ENCODE data around the gene JAG1. TPM values are rescaled to one million over a fixed set of nuclear protein-coding genes. Genes with fewer than 3 reads are reported as not detected.

Gene JAG1
- polyA plus RNA-seq, 4 donors, result 141 to 243 (median 176) TPM

DNA sequence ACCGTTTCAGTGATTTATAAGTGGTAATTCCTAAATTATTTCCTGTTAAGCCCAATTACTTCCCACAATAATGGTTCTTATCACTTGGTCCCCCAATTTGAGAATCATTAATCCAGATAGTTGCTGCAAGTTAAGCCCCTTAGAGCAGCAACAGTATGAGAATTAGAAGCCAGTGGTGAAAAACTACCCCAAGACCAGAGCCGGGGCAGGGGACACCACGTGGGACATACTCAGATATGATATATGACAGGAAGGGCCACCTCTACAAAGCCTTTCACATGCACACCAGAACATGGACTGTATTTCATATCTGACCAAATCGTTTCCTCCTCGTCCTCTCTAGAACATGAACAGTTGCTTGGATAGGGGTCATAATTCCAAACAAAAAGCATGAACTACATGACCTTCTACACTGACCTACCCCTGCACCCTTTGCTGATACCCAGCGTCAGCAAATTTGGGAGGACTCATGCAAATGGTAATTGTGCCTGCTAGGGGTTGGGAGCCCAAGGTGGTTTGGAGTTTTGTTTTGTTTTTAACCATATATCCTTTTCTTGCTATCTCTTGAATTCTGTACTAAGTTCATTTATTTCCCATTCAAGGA lies 3.9 kb downstream of the JAG1 start:
- no peak for DNase-seq (ENCODE audit: low read depth in 4 of 4, low spot score in 2 of 4)

DNA sequence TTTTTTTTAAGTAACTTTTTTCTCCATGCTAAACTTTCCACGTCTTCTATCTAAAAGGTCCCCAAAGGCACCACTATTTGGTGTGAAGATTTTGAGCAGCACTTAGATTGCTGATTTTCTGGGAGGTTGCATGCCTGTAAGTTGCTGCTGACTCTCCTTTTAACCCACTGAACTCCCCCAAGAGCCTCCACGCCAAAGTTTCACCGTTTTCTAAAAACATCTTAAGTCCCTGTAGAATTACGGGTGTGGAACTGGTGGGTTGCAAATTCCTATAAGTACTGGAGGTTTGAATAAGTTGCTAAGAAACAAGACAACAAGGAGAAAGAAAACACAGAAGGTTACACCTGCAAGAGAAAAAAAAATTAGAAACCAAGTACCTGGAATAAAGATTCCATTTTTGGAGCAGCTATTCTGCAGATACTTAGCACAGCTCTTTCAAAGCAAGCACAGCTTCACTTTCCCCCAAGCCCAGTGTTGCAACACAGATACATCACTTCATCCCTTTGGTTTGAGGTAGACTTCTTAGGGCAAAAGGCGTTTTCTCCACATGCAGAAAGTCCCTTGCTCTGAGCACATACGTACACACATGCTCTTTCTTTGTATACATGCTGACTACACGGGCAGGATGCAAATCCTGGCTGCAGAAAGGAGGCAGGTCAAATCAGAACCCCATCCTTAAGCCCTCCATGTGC lies 5.0 kb downstream of the JAG1 start:
- no peak for DNase-seq (ENCODE audit: low read depth in 4 of 4, low spot score in 2 of 4)

DNA sequence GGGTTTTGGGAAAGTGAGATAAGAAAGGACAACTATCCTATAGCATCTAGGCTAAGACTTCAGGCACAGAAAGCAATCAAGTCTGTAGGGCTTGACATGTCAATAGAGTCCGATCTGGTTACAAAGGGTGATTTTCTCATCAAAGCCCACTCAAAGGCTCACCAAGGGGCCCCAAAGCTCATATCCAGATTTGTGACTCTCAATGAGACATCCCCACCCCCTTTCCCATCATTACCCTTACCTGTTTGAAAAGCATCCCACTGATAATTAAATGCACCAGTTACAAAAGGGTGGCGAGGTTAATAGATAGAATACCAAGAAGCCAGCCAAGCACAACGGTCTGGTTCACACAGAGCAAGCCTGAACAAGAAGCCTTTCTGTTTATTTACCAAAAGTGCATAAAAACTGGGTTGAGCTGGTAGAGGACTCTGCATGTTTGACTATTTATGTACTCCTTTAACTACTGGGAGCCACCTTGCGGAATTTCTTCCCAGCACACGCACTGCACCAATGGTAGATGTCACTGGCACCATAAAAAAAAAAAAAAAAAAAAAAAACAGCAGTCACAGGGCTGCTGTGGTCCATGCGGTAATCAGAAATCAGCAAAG lies 6.1 kb downstream of the JAG1 start:
- no peak for DNase-seq (ENCODE audit: low read depth in 4 of 4, low spot score in 2 of 4)

DNA sequence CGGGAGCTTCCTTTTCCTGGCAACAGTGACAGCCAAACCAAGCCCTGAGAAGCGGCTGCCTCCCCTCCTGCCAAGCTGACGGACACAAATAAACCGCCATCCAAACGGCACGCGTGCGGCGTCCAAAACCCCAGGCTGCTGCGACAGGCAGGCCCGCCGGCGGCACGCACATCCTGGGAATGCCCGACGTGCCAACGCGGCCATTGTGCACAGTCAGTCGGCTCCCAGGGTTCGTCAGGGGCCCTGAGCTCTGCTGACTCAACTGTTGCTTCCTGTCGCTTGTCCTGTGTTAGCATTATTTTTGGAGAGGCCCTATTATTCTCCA lies 6.8 kb downstream of the JAG1 start:
- no peak for DNase-seq (ENCODE audit: low read depth in 4 of 4, low spot score in 2 of 4)

DNA sequence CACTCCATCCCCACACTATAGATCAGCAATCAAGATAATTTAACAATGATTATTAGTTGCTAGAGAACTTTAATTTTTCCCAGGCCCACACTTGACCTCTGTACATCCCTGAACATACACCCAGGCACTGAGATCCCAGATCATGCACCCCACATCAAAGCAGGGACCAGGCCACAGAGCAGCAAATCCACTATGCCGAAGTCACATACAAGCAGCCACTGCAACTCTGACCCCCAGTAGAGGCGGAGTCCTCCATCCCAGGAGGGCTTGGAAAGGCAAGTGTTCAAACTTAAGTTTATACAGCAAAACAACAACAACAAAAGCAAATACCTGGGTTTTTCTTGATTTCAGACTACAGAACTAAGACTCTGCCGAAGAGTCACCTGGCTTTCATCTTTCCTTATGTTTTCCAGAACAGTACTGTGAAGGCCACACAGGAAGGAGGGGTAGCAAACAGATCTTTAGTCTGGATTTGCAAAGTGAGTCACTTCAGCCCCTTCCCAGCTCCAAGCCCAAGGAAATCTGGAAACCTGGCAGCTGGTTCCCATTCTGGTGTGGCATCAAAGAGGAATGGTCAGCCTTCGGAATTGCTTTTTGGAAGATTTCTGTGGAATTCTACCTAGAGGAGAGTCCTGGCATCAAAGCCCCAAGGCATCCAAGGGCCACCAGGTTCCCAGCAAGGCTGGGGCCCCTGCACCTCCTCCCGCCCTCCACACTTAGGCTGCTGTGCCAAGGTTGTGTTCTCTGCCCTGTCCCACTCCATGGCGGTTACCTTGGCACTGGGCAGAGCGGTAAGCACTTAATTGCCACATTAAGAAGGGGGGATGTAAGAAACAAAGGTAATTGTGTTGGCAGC lies 7.3 kb downstream of the JAG1 start:
- no peak for DNase-seq (ENCODE audit: low read depth in 4 of 4, low spot score in 2 of 4)

DNA sequence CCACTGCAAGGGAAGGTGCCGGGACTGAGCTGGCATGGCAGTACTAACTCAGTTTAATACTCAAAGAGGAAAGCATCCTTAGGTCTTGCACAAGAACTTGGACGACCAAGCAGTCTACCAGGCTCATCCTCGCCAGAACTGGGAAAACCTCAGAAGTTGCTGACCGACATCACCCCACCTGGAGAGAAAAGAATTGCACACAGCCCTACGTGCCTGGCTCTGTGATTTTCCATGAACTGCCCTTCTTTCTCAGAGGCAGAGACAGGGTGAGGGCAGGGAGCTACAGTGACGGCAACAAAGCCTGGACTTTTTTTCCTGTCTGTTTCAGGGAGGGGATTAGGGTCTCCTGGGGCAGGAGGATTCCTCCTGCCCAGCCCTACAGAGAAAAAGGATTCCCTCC lies 8.0 kb downstream of the JAG1 start:
- DNase-seq (ENCODE audit: low read depth in 4 of 4, low spot score in 2 of 4), result no peak

DNA sequence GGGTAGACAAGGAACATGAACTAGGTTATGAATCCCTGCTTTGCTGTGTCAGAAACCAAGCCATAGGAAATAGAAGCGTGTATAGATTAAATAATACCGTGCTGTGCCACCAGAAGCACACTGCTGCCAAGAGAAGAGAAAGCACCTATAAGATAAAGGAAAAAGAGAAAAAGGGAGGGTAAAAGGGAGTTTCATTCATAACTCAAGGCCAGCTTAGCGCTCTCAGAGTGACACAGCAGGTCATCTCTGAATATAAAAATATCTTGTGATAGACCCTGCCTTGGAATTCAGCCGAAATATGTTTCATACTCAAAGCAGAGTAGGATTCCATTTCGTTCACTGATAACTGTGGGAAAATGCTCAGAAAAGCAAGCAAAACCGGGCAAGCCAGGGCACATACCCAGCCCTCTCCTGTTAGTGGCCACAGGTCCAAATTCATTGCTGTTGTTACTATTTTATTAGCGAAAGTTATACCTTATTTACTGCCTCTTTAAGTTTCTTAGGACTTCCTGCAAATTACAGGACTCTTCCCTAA lies 8.7 kb downstream of the JAG1 start:
- no peak for DNase-seq (ENCODE audit: low read depth in 4 of 4, low spot score in 2 of 4)

DNA sequence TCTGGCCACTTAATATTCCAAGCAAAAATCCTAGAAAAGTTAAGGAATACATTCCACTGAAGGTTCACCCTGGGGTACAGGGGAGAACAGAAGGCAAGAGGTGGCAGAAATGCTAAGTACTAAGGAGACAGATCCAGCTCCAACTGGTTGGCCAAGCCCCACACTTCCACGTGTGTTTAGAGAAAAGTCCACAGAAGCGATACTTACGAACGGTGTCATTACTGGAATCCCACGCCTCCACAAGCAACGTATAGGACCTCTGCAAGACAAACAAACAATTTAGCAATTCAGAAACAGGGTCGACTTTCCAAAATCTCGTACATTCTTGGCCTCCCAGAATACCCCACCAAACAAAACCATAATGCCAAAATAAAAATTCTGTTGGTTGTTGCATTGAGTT lies 10.0 kb downstream of the JAG1 start:
- no peak for DNase-seq (ENCODE audit: low read depth in 4 of 4, low spot score in 2 of 4)

DNA sequence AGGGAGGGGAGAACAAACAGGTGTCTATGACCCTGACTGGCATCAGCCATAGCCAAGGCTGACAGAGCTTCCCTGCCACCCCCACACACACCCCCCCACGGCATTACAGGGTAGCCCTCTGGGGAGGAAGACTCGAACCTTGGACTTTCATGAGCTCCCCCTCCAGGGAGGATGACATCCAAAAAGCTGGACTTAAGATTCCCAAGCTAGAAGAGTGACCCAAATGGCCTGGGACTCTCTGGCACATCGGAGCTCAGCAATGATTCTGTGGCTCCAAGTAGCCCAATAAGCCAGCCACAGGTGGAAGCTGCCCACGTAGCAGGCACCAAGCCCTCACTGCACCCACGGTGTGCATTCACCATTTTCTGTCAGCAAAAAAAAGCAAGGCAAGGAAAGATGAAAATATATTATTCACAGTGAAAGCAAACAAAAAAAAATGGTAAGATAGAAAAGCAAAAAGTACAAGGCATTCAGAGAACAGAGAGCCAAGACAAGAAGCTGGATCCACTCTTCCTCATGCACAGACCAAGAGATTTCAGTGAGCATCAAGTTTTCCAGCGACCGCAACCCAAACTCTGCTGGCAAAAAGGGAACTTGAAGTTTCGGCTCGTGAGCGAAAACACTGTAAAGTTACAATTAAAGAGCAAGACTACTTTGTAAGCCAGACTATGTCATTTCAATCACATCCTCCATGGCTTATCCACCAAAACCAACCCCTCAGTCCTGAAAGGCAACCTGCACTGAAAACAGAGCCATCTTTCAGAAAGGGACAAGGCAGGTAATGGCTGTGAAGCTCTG lies 10.9 kb downstream of the JAG1 start:
- DNase-seq (ENCODE audit: low read depth in 4 of 4, low spot score in 2 of 4), result no peak

DNA sequence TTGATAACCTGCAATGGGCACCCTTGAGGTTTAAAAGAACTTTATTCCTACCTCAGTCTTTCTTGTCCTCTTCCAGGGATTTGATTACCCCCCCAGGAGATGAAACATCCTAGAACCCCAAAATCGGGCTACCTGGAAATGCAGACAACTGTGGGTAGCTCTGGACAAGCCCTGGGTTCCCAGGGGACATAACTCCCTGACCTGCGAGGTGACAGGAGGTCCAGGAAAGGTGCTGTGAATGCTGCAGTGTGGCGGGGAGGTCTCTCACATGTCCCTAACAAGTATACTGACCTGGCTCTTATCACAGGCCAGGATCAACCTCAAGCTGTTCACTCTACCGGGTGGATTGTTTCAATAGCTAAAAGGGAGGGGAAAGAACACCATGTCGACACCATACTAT lies 11.6 kb downstream of the JAG1 start:
- DNase-seq (ENCODE audit: low read depth in 4 of 4, low spot score in 2 of 4), result no peak

DNA sequence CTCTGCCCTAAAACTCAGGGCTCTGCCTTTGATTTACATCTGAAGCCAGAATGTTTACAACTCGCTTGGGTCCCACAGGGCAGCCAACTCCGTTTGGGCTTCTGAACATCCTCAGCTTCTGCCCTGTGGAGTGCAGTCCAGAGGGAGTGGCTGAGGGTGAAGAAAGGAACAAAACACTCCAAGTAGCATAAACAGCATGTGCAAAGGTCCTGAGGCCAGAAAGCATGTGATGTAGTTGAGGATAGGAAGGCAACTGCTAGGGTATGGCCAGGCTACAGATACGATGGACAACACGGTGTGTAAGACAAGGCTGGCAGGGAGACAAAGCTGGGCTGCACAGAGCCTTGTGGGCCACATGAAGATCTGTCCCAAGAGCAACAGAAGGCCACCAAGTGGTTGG lies 12.5 kb downstream of the JAG1 start:
- DNase-seq (ENCODE audit: low read depth in 4 of 4, low spot score in 2 of 4), result no peak

DNA sequence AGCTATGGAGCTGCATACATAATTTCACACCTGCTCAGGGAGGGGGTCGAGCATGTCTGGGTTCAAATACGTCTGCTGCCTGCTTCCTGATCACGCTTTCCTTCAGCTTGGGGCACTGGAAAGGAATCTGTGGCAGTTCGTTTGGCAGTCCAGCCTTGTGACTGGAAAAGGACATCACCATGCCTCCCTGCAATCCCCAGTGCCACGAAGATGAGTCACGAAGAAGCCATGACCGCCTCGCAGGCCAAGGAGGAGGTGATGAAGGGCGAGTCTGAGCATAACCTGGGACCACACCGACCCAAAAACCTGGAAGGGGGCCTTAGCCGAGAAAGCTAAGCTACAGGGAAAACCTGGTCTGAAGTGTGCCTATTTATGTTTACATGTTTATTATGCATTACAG lies 13.1 kb downstream of the JAG1 start:
- DNase-seq (ENCODE audit: low read depth in 4 of 4, low spot score in 2 of 4), result no peak

DNA sequence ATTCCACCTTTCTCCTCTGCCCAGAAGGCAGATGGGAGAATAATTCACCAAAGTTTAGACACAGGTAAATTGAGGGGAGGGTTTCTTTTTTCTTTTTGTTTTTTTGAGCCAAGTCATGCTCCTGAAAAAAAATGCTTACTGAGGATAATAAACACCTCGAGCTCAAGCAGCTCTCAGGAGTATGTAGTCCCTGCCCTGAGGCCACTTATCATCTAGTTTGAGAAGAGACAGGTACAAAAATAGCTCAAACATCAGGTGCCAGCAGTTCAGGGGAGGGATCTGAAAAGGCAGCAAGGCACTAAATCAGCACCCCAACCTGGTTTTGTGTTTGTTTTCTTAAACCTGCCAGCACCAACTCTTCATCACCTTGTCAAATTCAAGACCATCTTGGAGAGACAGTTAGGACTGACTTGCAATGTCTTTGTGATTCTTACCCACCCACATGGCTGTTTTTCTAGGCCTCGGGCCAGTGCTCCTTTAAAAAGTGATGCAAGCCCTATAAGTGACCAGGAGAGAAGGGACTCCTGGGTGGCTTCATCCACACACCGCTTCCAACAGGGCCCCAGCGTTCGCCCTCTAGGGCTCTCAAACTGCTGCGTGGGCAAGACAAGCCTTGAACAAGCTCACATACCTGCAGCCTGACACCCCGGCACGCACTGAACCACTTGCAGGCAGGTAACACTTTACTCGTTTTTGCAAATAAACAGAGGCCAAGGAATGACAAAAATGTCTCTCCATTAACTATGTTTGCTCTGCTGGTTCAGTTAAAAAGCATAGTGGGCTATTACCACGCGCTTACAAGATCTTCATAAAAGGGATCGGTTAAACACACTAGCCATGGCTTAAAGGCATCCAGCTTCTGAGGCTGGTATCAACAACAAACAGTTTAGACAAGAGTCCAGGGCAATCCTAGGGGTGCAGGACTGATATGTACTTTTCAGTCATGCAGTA lies 13.9 kb downstream of the JAG1 start:
- no peak for DNase-seq (ENCODE audit: low read depth in 4 of 4, low spot score in 2 of 4)

DNA sequence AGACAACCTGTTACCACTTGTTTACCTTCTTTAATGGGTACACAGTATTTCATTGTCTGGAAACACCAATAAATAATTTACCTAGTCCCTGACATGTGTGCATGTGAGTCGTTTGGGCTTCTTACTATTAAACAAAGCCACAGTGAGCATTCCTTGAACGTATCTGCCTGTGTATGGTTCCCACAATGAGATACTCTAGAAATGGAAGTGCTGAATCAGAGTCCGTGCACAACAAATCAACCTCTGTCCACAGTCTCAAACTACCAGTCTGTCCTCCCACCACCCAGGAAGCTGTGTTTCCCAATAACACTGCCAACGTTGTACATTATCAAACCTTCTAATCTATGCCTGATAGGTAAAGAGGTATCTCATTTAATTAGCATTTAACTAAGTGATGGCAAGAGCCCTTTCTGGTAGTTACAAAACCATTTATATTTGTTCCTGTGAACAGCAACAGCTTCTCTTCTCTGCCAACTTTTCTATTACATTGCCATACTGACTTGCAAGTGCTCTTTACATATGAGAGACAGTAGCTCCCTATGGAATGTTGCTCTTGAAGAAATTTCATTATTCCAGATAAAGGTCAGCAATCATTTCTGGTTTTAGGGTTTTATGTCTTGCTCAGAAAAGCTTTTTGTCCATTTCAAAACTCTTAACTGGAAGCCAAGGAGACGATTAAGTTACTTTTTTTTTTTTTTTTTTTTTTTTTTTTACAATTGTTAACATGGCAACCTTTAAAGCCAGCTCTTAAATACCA lies 14.7 kb downstream of the JAG1 start:
- DNase-seq (ENCODE audit: low read depth in 4 of 4, low spot score in 2 of 4), result no peak

DNA sequence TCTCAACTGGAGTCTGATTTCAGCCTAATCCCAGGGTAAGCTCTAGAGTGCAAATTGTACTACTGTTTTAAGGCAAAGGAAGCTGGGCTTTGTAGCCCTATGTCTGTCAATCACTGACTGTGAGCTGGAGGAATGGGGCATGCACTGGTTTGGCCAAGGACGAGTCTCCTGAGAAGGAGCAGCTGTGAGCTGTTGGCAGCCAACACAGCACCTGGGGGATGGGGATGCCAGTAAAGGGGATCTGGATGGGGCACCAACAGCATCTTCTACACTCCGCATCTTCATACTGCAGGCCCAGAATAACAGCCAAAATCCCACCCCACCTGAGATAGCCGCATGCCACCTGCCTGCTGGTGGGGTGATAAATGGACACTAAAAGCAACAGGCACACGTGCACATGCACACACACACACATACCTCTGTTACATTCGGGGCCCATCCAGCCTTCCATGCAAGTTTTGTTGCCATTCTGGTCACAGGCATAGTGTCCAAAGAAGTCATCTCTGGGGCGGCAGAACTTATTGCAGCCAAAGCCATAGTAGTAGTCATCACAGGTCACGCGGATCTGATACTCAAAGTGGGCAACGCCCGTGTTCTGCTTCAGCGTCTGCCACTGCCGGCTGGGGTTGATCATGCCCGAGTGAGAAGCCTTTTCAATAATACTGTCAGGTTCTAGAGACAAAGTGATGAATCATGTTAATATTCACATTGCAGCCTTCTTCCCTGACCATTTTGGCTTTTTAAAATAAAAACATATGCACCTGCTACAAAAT lies 15.6 kb downstream of the JAG1 start:
- DNase-seq (ENCODE audit: low read depth in 4 of 4, low spot score in 2 of 4), result no peak

DNA sequence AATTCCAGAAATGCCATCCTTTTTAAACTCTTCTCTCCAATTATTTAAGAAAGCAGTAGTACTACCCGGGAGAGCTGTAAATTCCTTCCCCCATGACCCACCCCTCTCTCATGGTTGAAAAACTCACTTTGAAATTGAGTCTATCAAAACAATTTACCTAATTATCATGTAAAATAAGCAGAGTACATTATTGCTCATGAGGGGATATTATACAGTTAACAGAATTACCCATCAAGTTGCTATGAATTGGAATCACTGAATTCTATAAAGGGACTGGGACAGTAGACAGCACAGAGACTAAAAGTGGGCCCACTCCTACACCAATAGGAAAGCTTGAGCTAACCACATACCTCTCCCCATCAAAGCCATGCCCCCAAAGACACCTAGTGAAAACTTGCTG lies 16.3 kb downstream of the JAG1 start:
- no peak for DNase-seq (ENCODE audit: low read depth in 4 of 4, low spot score in 2 of 4)

DNA sequence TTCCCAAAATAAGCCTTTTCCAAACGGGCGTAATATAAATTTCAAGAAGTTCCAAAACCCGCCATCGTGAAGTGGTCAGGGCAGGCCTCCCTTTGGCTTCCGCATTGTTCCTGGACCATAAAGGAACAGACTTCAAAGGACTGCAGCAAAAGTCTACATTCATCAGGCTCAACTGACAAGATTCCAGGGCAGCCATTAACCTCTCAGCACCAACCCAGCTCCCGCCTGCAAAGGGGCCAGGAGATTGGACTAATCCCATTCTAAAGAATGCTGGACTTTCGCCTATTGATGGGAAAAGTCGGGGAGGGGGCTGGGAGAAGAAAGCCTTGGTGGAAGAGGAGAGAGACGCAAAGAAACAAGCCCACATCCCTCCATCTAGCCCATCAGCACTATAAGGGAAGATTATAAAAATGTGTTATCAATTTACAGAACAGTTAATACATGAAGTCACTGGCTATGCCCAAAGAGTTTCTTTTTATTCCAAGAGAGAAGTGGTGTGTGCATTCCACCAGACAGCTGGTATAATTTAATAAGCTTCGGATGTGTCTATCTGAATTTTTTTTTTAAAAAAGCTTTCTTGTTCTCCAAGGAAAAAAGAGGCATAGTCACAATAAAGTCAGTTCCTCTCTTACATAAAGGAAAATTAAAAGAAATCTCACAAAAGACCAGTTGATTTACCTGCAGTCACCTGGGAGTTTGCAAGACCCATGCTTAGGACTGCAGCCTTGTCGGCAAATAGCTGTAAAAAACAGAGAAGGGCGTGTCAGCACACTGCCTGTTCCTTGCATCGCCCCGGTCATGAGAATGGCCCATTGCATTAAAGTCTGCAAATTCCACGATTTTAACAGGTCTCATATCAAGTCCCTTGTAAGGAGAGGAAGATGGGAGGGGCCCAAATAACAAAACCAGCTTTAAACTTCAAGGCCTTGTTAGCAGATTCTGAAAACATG lies 17.8 kb downstream of the JAG1 start:
- no peak for DNase-seq (ENCODE audit: low read depth in 4 of 4, low spot score in 2 of 4)

All from left renal cortex interstitium (tissue), 4 donors.